ENCODE results near the gene TAAR1.
"Not testable (repeated sequence)": the region's sequence is repeated elsewhere in the genome, so short reads cannot be mapped to it uniquely, and the experiment has no call there.

Gene TAAR1, protein sequence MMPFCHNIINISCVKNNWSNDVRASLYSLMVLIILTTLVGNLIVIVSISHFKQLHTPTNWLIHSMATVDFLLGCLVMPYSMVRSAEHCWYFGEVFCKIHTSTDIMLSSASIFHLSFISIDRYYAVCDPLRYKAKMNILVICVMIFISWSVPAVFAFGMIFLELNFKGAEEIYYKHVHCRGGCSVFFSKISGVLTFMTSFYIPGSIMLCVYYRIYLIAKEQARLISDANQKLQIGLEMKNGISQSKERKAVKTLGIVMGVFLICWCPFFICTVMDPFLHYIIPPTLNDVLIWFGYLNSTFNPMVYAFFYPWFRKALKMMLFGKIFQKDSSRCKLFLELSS

DNA sequence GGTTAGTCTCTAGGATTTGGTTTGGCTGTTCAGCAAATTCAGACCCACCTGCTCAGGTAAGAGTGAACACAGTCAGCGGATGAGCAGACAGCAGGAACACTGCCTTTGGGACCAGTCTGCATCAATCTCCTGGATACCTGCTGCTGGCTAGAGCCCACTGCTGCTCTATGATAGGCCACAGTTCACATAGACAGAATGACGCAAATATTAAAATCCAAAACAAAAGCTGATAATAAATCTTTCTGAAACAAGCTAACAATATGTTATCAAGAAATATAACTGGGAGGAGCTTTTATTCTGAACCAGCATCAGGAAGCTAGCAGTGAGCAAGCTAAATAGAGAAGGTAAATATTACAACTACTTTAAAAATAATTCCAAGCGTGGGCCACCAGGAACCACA is at the start of gene TAAR1:
Gene TAAR1, minus strand, starts transcription at position 101 of the 400 bp plus-strand sequence. CDS start 13,179 bp downstream, outside the sequence.
- no peak for DNase-seq

DNA sequence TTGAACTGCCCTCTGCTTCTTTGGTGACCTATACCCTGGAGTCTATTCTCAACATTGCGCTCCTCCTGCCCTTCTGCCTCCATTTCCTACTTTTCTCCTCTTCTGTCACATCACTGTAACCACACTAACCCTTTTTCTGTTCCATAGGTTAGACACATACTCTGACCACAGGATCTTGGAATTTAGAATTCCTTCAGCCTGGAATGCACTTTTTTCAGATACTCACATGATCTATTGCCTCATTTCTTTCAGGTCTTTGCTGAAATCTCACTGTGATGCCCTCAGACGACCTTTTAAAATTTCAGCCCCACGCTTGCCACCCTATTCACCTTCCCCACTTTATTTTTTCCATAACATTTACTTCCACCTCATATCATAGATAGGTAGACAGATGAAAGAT is 49.8 kb upstream of the TAAR1 start:
- no peak for DNase-seq

DNA sequence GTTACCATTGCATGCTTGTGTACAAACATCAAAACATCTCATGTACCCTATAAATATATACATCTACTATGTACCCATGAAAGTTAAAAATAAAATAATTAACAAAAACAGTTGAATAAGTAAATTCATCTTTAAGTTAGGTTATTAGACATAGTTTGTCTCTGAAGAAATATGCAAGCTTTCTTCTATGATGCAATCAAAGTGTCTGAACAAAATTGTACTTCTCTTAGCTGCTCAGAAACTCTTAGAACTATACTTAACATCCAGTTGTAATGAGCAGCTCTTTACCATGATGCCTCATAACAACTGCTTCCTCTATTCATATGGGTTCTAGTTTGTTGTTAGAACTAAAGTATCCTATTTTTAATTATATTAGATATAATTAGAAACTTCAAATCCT is 49.0 kb upstream of the TAAR1 start:
- DNase-seq, result no peak

DNA sequence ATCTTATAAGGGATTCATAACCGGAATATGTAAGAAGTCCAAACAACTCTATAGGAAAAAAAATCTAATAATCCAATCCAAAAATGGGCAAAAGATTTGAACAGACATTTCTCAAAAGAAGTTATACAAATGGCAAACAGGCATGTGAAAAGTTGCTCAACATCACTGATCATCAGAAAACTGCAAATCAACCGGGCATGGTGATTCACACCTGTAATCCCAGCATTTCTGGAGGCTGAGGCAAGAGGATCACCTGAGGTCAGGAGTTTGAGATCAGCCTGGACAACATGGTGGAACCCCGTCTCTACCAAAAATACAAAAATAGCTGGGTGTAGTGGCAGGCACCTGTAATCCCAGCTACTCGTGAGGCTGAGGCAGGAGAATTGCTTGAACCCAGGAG is 47.8 kb upstream of the TAAR1 start:
- not testable (repeated sequence) for DNase-seq

DNA sequence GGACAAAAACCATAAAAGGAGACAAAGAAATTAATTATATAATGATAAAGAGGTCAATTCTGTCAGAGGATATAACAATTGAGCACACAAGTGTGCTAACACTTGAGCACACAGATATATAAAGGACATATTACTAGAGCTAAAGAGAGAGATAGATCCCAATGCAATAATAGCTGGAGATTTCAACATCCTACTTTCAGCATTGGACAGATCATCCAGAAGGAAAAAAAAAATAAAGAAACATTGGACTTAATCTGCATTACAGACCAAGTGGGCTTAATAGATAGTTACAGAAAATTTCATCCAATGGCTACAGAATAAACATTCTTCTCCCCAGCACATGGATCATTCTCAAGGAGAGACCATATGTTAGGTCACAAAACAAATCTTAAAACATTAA is 45.0 kb upstream of the TAAR1 start:
- no peak for DNase-seq

DNA sequence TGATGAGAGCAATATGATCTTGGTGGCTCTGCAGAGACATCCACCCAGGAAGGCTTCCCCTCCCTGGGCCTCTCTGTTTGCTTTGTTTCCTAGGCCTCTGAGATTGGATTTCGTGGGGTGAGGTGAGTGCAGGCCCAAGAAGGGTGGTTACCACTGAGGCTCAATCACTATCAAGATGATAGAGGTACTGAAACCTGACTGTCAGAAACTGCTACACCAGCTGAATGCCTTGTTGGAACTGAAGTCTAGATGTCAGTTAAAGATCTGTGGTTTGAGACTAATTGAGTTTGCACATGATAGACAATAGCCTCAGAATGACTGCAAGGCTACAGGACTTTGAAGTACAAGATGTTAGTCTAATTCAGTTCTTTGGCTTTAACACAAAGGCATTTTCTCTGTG is 39.6 kb upstream of the TAAR1 start:
- DNase-seq, result no peak

DNA sequence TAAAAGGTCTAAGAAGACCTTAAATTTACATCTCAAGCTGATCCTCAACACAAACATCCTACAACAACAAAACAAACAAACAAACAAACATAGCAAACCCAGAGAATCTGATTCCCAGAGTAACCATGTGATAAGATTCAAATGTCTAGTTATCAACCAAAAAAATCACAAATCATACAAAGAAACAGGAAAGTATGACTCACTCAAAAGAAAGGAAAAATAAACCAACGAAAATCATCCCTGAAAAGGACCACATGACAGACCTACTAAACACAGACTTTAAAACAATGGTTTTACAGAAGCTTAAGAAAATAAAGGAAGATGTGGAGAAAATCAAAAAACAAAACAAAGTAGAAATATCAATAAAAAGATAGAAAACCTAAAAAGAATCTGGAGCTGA is 36.8 kb upstream of the TAAR1 start:
- DNase-seq, result no peak

- no peak for DNase-seq
Observed at GRCh38 chr6:132693478-132693877, 34.5 kb upstream of the TAAR1 start.

GRCh38 chr6:132690678-132691077 is 31.7 kb upstream of the TAAR1 start:
- no peak for DNase-seq

DNA sequence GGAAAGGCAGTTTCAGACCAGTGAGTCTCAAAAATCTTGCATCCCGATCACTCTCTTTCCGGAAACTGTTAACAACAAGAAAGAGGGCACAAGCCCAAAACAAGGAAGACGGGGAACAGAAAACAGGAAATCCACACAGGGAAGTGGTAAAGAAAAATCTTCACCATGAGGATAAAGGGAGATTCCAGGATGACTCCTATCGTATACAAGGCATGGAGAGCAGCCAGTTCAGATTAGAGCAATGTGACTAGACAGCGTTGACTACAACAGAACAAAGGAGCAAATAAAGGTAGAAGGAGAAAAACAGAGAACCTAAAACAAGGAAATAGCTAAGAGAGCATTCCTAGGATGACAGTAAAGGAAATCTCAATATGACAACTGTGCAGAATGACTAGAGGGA is 28.3 kb upstream of the TAAR1 start:
- no peak for DNase-seq

DNA sequence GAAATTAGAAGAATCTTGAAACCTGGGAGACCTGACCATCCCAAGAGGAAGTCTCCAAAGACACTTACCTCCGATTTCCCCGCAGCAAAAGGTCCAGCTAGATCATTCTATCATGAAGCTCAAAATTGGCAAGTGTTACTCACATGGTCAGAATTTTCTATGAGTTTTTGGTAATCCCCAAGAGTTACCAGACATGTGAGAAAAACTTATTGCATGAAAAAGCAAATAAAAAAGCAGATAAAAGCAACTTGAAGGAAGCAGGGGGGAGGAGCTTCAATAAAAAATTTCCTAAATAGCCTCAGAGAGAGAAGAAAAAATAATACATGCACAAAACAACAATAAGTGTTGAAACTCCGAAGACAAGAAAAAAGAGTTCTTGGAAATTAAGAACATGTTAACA is 27.5 kb upstream of the TAAR1 start:
- no peak for DNase-seq

DNA sequence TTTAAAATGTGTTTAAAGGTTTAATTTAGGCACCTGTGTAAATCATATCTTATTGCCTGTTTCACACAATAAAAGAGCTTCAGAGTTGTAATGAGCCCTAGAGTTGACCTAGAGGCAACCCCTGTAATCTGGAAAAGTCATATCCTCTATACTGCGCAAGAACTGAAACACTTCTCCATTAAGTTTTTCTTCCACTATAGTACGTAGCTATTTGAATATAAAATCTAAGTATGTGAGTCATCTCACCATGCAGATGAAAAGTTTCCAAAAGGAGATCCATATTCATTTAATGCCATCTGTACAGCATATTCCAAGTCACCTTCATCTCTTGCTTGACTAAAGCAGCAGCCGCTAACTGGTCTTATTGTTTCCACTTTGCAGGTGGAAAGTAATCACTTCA is 26.0 kb upstream of the TAAR1 start:
- no peak for DNase-seq

- no peak for DNase-seq
Observed at GRCh38 chr6:132684272-132684671, 25.3 kb upstream of the TAAR1 start.

GRCh38 chr6:132683543-132683942 is 24.6 kb upstream of the TAAR1 start:
- DNase-seq, result no peak

DNA sequence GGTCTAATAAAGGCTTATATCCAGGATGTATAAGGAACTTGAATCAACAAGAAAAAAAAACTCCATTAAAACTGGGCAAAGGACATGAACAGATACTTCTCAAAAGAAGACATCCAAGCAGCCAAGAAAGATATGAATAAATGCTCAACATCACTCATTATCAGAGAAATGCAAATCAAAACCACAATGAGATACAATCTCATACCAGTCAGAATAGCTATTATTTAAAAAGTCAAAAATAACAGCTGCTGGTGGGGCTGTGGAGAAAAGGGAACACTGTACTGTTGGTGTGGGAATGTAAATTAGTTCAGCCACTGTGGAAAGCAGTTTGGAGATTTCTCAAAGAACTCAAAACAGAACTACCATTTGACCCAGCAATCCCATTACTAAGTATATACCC is 20.1 kb upstream of the TAAR1 start:
- DNase-seq, result not testable (repeated sequence)

GRCh38 chr6:132675749-132676148 is 16.8 kb upstream of the TAAR1 start:
- DNase-seq, result peak; percentile 2 to 10

DNA sequence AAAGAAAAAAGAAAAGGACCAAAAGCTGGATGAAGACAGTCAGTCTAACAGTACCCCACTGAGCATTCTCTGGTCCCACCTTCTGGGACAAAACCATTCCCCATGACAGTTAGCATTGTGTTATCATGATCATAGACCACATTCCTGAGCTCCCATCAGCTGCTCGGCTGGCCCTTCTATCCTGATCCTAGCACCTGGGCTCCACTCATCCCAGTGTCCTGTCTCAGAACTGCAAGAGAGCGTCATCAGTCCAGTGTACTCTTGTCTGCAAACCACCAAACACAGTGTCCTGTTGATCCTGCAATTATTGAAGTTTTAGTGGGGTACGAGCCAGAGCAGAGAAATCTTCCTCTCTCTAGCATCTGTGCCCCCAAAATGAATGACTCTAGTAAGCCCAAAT is 16.0 kb upstream of the TAAR1 start:
- no peak for DNase-seq

DNA sequence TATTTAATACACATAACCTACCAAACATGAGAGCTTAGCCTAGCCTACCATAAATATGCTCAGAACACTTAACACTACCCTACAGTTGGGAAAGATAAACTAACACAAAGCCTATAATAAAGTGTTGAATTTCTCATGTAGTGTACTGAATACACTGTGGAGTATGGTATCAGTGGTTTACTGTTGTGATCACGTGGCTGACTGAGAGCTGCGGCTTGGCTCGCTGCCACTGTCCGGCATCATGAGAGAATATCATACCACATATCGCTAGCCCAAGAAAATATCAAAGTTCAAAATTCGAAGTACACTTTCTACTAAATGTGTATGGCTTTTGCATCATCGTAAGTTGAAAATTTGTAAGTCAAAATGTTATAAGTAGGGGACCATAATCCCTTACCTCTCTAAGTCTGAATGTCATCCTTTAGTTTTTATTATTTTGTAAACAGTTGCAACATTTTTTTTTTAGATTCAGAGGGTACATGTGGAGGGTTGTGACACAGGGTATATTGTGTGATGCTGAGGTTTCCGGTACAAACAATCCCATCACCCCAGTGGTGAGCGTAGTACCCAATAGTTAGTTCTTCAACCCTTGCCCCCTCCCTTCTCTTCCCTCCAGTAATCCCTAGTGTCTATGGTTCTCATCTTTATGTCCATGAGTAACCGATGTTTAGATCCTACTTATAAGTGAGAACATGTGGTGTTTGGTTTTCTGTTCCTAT is 14.6 kb upstream of the TAAR1 start:
- no peak for DNase-seq

GRCh38 chr6:132671295-132671694 is 12.3 kb upstream of the TAAR1 start:
- DNase-seq, result no peak

GRCh38 chr6:132669690-132670291 is 10.8 kb upstream of the TAAR1 start:
- DNase-seq, result peak in 1 of 2 donors; percentile 44

DNA sequence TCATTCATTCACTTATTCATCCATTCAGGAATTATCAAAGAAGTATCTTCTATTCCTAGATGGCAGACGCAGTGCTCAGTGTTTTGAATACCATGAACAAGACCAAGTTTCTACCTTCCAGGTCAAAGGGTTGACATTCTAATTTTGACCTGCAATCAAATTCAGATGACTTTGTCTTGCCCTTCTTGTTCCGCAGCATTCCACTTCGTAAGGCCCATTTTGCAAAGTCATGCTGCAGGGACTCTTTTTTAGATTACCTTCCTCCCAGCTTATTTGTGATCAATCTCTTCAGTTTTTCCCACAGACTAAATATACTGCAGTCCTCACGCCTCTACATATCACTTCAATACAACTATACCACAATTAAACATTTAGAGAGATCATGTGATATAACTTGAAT is 7.1 kb upstream of the TAAR1 start:
- DNase-seq, result no peak

DNA sequence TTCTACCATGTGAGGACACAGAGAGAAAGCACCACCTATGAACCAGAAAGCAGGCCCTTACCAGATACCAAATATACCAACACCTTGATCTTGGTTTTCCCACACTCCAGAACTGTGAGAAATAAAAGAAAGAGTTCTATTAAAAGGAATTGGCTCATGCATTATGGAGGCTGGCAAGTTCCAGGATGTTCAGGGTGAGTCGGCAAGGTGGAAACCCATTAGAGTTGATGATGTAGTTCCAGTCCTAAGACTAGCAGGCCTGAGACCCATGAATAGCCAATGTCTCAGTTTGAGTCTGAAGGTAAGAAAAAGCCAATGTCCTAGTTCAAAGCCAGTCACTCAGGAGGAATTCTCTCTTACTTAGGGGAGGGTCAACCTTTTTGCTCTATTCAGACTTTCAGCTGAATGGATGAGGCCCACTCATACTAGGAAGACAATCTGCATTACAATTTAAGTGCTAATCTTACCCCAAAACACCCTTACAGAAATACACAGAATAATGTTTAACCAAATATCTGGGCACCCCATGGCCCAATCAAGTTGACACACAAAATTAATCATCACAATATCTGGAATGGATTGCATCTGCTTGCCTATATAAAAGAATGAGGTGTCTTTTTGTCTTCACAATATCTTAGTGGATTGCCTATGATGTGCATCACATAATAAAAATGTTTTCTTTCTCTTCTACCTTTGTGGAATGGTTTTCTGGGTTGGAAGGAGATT is 5.5 kb upstream of the TAAR1 start:
- DNase-seq, result no peak

- DNase-seq, result no peak
Observed at GRCh38 chr6:132663661-132664060, 4.7 kb upstream of the TAAR1 start.
